Measurements from ENCODE around the gene MYH11. TPM values are rescaled to one million over a fixed set of nuclear protein-coding genes. Genes with fewer than 3 reads are reported as not detected.
"Not testable (repeated sequence)": the region's sequence is repeated elsewhere in the genome, so short reads cannot be mapped to it uniquely, and the experiment has no call there.

Gene MYH11
- polyA plus RNA-seq, 1 donor (not counting 4 experiments of a cell fraction or from before 2014, with no cell fraction given), result not detected

DNA sequence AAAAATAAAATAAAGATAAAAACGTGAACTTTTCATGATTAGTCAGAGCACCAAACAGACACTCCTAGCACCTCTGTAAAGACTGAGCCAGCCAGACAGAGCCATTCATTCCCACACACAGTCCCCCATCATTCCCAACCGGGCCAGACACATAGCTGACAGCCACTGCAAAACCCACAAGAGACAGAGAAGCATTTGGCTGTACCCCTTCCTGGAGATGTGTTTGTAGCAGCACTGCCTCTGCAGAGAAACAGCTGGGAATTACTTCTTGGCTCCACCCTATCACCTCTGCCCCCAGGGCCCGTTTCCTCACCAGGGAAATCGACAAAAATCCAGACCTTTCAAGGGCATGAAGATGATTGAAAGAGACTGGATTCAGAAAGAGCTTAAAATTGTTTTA lies 46.4 kb downstream of the MYH11 start:
- no peaks in the 10 kb centered on the region for H3K9me1 ChIP-seq (ENCODE audit: control insufficient read depth, extremely low read depth, insufficient read depth, low read length)
- no peaks in the 10 kb centered on the region for H3K4me1 ChIP-seq (ENCODE audit: control insufficient read depth, extremely low read depth, insufficient read depth, low read length)
- no peaks in the 10 kb centered on the region for H4K20me1 ChIP-seq (ENCODE audit: control insufficient read depth, extremely low read depth, insufficient read depth, low read length)
- no peak for DNase-seq (ENCODE audit: low read depth, low spot score)
- H3K27ac ChIP-seq (ENCODE audit: control insufficient read depth, insufficient read depth, low read length), result no peak overlapping the region
- H3K9me3 ChIP-seq (ENCODE audit: control insufficient read depth, low read depth, low read length), result no peaks in the 10 kb centered on the region
- H2AFZ ChIP-seq (ENCODE audit: control insufficient read depth, low read length), result no peak overlapping the region
- H3K9ac ChIP-seq (ENCODE audit: control insufficient read depth, extremely low read depth, insufficient read depth, low read length), result no peak overlapping the region
- no peak for FAIRE-seq
- H3K4me2 ChIP-seq (ENCODE audit: control insufficient read depth, extremely low read depth, insufficient read depth, low read depth, low read length), result no peak overlapping the region
- H3K36me3 ChIP-seq (ENCODE audit: control insufficient read depth in 2 of 2, extremely low read depth in 1 of 2, insufficient read depth in 2 of 2, low read length in 2 of 2), result no peaks in the 10 kb centered on the region
- no peak for TF ChIP-seq EZH2 (IDR thresholded peaks at IDR 0.05; ENCODE audit: low read length)
- TF ChIP-seq, protein P1, sequence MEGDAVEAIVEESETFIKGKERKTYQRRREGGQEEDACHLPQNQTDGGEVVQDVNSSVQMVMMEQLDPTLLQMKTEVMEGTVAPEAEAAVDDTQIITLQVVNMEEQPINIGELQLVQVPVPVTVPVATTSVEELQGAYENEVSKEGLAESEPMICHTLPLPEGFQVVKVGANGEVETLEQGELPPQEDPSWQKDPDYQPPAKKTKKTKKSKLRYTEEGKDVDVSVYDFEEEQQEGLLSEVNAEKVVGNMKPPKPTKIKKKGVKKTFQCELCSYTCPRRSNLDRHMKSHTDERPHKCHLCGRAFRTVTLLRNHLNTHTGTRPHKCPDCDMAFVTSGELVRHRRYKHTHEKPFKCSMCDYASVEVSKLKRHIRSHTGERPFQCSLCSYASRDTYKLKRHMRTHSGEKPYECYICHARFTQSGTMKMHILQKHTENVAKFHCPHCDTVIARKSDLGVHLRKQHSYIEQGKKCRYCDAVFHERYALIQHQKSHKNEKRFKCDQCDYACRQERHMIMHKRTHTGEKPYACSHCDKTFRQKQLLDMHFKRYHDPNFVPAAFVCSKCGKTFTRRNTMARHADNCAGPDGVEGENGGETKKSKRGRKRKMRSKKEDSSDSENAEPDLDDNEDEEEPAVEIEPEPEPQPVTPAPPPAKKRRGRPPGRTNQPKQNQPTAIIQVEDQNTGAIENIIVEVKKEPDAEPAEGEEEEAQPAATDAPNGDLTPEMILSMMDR (optimal IDR thresholded peaks at IDR 0.05 in 1 of 3, IDR thresholded peaks at IDR 0.05 in 1 of 3, conservative IDR thresholded peaks at IDR 0.05 in 1 of 3; ENCODE audit: extremely low read depth in 1 of 3, insufficient read depth in 2 of 3, low read length in 3 of 3), result no peak
- peaks cover 17% of the 10 kb centered on the region for H3K27me3 ChIP-seq (ENCODE audit: control insufficient read depth, extremely low read depth, insufficient read depth, low read length)
- dilution Hi-C loops (cut with MboI; ENCODE audit: extremely low pct_ligation_motif_present, low sequenced_read_pairs), result no loop called here
- no peaks in the 10 kb centered on the region for H3K79me2 ChIP-seq (ENCODE audit: control insufficient read depth, insufficient read depth, low read length)
- H3K4me3 ChIP-seq (ENCODE audit: control insufficient read depth in 2 of 3, extremely low read depth in 1 of 3, insufficient read depth in 2 of 3, low read depth in 1 of 3, low read length in 3 of 3), result no peak overlapping the region

DNA sequence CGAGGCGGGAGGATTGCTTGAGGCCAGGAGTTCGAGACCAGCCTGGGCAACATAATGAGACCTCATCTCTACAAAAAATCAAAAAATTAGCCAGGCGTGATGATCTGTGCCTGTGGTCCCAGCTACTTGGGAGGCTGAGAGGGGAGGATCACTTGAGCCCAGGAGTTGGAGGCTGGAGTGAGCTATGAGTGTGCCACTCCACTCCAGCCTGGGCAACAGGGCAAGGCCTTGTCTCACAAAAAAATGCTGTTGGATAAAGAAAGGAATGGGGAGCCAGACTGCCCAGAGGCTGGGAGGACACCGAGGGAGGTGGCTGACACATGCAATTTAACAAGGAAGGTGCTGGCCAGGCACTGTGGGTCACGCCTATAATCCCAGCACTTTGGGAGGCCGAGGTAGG lies 47.5 kb downstream of the MYH11 start:
- peaks cover 17% of the 10 kb centered on the region for H3K27me3 ChIP-seq (ENCODE audit: control insufficient read depth, extremely low read depth, insufficient read depth, low read length)
- H4K20me1 ChIP-seq (ENCODE audit: control insufficient read depth, extremely low read depth, insufficient read depth, low read length); H3K36me3 ChIP-seq (ENCODE audit: control insufficient read depth in 2 of 2, extremely low read depth in 1 of 2, insufficient read depth in 2 of 2, low read length in 2 of 2); H3K27ac ChIP-seq (ENCODE audit: control insufficient read depth, insufficient read depth, low read length); H3K9ac ChIP-seq (ENCODE audit: control insufficient read depth, extremely low read depth, insufficient read depth, low read length); H3K4me1 ChIP-seq (ENCODE audit: control insufficient read depth, extremely low read depth, insufficient read depth, low read length); H3K9me3 ChIP-seq (ENCODE audit: control insufficient read depth, low read depth, low read length); dilution Hi-C loops (cut with MboI; ENCODE audit: extremely low pct_ligation_motif_present, low sequenced_read_pairs); FAIRE-seq; H3K79me2 ChIP-seq (ENCODE audit: control insufficient read depth, insufficient read depth, low read length); H3K9me1 ChIP-seq (ENCODE audit: control insufficient read depth, extremely low read depth, insufficient read depth, low read length); H3K4me2 ChIP-seq (ENCODE audit: control insufficient read depth, extremely low read depth, insufficient read depth, low read depth, low read length); H2AFZ ChIP-seq (ENCODE audit: control insufficient read depth, low read length); H3K4me3 ChIP-seq (ENCODE audit: control insufficient read depth in 2 of 3, extremely low read depth in 1 of 3, insufficient read depth in 2 of 3, low read depth in 1 of 3, low read length in 3 of 3); DNase-seq (ENCODE audit: low read depth, low spot score): not testable (repeated sequence)

DNA sequence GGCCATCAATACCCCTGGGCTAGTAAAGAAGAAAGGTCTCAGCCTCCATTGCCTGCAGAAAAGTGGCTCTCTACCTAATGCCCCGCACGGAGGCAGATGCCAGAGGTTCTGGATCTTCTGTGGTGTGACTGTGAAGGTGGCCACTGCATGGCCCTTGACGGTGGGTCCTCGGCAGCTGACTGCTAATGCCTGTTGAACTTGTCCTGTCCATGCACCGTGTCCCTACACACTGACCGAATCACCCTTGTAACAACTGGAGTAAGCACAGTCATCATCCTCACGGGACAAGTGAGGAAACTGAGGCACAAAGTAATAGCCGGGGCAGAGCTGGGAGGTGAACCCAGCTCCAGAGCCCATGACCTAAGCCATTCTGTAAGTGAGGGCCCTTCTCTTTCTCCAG lies 48.8 kb downstream of the MYH11 start:
- dilution Hi-C loops (cut with MboI; ENCODE audit: extremely low pct_ligation_motif_present, low sequenced_read_pairs), result no loop called here
- no peak overlapping the region for H3K27ac ChIP-seq (ENCODE audit: control insufficient read depth, insufficient read depth, low read length)
- no peaks in the 10 kb centered on the region for H3K79me2 ChIP-seq (ENCODE audit: control insufficient read depth, insufficient read depth, low read length)
- TF ChIP-seq, protein P1 (optimal IDR thresholded peaks at IDR 0.05 in 1 of 3, IDR thresholded peaks at IDR 0.05 in 1 of 3, conservative IDR thresholded peaks at IDR 0.05 in 1 of 3; ENCODE audit: extremely low read depth in 1 of 3, insufficient read depth in 2 of 3, low read length in 3 of 3), result no peak
- no peak for TF ChIP-seq EZH2 (IDR thresholded peaks at IDR 0.05; ENCODE audit: low read length)
- no peaks in the 10 kb centered on the region for H3K4me1 ChIP-seq (ENCODE audit: control insufficient read depth, extremely low read depth, insufficient read depth, low read length)
- DNase-seq (ENCODE audit: low read depth, low spot score) (no peak), FAIRE-seq (no peak)
- H3K36me3 ChIP-seq (ENCODE audit: control insufficient read depth in 2 of 2, extremely low read depth in 1 of 2, insufficient read depth in 2 of 2, low read length in 2 of 2), result no peaks in the 10 kb centered on the region
- no peak overlapping the region for H3K4me3 ChIP-seq (ENCODE audit: control insufficient read depth in 2 of 3, extremely low read depth in 1 of 3, insufficient read depth in 2 of 3, low read depth in 1 of 3, low read length in 3 of 3)
- H3K4me2 ChIP-seq (ENCODE audit: control insufficient read depth, extremely low read depth, insufficient read depth, low read depth, low read length), result no peak overlapping the region
- no peaks in the 10 kb centered on the region for H4K20me1 ChIP-seq (ENCODE audit: control insufficient read depth, extremely low read depth, insufficient read depth, low read length)
- no peak overlapping the region for H2AFZ ChIP-seq (ENCODE audit: control insufficient read depth, low read length)
- H3K9ac ChIP-seq (ENCODE audit: control insufficient read depth, extremely low read depth, insufficient read depth, low read length), result no peak overlapping the region
- no peaks in the 10 kb centered on the region for H3K9me3 ChIP-seq (ENCODE audit: control insufficient read depth, low read depth, low read length)
- peaks cover 17% of the 10 kb centered on the region for H3K27me3 ChIP-seq (ENCODE audit: control insufficient read depth, extremely low read depth, insufficient read depth, low read length)
- no peaks in the 10 kb centered on the region for H3K9me1 ChIP-seq (ENCODE audit: control insufficient read depth, extremely low read depth, insufficient read depth, low read length)
